GM18499 (cell line): ENCODE results near the gene R3HDM1.
A peak's percentile ranks its signal among the peaks of the same experiment; 100 is the strongest.
"Not testable (repeated sequence)": the region's sequence is repeated elsewhere in the genome, so short reads cannot be mapped to it uniquely, and the experiment has no call there.

Experiments used
- ATAC-seq: cut with Tn5 transposase; IDR thresholded peaks from one replicate; pipeline ENCODE4 v1.9.1; 2021; ENCODE audit warnings: moderate number of reproducible peaks; ENCODE audit not compliant: insufficient read depth, unreplicated experiment

The R3HDM1 gene

DNA sequence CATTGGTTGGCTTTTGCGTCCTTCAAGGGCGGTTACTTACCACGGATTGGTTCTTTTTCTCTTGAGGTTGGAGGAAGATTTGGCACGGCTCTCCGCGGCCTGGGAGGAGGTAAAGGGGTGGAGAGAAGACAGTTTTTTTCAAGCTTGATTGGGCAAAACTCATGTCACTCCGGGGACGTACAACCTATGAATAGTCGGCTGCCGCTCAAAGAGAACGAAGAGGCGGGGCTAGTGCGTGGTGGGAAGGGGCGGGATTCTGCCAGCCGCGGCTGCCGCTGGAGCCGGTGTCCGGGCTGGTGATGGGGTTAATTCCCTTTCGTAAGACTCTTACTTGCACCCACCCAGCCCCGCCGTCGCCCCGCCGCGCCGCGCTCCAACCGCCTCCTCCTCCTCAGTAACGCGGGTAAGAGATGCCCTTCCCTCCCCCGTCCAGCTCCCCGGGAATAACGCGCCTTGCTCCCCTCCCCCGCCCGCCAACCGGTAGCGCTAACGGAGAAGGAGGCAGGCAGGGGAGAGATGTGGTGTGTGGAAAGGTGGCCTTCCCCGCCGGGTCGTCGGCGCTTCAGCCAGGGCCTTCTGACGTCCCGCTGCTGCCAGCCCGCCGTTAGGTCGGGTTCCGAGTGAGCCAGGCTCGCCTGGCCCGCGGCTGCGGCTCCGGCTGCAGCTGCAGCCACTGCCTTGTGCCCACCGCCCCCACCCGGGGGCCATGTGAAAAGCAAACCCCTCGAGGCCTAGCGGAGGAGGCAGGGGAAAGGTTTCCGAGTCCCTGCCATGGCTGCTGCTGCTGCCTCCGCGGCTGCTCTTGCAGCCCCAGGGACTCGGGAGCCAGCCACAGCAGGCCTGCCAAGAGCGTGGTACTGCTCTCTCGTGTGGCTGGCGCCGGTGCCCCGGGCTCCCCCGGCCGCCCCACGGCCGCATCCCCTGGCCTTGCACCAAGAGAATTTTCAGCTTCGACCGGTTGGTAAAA is at the start of gene R3HDM1:
Gene R3HDM1 (plus strand): TSS at position 254 of the 967 bp plus-strand sequence. CDS start 73,362 bp downstream, outside the sequence.
- peak; percentile 81 for ATAC-seq

DNA sequence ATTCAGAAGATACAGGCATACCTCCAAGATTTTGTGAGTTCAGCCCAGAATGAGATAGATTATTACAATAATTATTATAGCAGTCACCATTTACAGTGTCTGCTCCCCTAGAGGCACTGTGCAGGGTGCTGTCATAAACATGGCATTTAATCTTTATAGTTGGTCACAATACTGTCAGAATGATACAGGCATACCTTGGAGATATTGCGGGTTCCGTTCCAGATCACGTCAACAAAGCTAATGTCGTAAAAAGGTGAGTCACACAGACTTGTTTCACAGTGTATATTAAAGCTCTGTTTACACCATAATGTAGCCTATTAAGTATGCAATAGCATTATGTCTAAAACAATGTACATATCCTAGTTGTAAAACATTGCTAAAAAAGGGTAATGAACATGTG is 45.8 kb upstream of the R3HDM1 start:
- no peak for ATAC-seq

DNA sequence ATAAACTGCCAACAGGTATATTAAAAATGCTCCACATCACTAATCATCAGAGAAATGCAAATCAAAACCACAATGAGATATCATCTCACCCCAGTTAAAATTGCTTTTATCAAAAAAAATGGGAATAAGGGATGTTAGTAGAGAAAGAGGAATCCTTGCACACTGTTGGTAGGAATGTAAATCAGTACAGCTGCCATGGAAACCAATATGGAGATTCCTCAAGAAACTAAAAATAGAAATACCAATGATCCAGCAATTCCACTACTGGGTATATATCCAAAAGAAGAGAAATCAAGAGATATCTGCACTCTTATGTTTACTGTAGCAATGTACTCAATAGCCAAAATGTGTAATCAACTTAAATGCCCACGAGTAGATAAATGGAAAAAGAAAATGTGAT is 40.9 kb upstream of the R3HDM1 start:
- ATAC-seq, result no peak

DNA sequence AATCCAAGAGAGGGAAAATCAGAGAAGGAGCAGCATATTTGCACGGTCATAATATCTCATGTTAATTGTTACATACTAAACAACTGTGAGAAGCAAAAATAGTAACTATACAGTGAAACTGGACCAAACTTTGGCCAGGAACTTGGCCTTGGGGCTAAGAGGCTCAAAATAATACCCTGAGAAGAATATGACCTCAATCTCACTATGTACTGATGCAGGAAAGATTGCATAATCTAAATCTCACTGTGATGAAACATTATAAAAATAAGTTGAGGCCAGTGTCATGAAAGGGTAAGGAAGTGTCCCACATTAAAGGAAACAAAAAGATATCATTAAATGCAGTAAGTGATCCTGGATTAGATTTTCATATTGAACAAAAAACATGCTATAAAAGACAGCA is 36.8 kb upstream of the R3HDM1 start:
- no peak for ATAC-seq

GRCh38 chr2:135494917-135495316 is 36.4 kb upstream of the R3HDM1 start:
- ATAC-seq, result no peak

DNA sequence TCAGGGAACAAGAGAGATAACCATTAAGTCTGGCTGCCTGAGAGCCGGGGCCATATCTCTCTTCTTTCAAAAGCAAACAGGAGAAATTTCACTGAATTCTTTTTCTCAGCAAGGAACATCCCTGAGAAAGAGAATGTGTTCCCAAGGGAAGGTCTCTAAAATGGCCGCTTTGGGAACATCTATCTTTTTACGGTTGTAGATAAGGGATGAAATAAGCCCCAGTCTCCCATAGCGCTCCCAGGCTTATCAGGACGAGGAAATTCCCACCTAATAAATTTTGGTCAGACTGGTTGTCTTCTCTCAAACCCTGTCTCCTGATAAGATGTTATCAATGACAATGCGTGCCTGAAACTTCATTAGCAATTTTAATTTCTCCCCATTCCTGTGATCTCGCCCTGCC is 32.7 kb upstream of the R3HDM1 start:
- ATAC-seq, result not testable (repeated sequence)

DNA sequence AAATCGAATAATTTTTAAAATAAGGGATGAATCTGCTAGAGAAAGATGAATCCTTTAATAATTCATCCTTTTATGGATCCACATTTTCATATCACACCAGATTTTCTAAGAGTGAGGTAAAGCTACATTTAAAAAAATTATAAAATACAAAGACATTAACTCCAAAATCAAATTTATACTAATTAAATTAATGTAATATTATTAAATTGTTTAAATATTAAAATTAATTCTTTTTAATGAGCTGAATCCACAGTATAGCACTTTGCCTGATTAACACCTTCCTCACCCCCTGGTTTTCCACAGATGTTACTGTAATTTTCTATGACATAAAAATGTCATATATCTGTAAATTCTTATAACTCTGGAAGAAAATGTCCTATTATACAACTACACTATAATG is 26.5 kb upstream of the R3HDM1 start:
- no peak for ATAC-seq

GRCh38 chr2:135510577-135510976 is 20.7 kb upstream of the R3HDM1 start:
- ATAC-seq, result no peak

- ATAC-seq, result no peak
These were observed 19.2 kb upstream of the R3HDM1 start for GRCh38 chr2:135512099-135512498.

GRCh38 chr2:135525786-135526185 is 5.5 kb upstream of the R3HDM1 start:
- ATAC-seq, result no peak

- no peak for ATAC-seq
These were observed 3.3 kb upstream of the R3HDM1 start for GRCh38 chr2:135528006-135528405.

DNA sequence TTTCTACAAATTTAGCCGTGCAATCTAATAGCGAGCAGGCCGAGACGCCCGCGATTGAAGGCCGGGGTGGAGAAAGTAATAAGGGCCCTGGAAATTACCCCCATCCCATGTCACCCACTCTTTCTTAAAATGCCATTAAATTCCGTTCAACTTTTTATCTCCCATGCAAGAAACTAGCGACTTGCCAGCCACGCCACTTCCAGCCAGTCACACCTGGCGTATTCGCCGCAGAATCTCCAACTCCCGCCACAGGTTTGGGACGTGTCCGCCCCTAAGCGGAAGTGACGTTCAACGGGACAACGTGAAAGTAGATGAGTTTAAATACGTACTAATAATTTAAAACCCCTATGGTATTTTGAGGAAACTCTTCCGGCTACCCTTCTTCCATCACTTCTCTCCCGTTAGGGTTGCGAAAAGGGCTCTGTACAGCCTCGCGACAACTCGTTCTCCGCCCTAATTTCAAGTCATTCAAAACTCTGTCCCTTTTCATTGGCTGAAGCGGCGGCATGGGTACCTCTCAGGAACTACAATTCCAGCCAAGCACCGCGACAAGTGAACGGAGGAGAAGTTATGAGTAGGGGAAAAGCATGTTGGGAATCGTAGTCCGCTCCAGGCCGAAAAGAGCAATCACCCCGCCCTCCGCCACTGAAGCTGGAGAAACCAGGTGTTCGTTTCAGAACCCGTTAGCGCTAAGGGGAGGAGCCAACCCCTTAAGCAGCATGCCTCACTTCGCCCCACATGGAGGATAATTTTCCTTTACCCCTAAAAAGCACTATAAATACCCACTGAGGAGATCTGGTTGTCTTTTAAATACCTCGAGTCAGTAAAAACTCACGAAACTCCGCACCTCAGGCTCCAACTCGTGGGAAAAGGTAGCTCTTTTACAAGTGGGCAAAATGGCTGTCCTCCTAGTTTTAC is 712 bp upstream of the R3HDM1 start, which contains the start of gene ZRANB3:
Gene ZRANB3 (minus strand): TSS at position 906 of the 918 bp plus-strand sequence.
- ATAC-seq, result peak; percentile 40

DNA sequence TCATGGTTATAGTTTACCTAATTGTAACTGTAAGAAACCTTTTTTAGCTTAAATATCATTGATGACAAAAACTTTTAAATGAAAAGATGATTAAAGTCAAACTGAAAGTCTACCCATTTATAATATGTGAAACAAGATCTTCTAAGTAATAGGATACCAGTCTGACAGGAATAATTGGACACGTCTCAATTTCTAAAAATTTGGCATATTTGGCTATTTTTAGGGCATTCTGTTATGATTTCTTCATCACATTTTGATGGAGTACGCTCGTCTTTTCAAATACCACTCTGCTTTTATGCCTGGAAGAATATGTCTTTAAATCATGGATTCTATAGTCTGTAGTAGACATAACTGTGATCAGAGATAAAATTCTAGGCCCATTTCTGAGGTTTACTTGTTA is 1.3 kb downstream of the R3HDM1 start:
- ATAC-seq, result no peak

DNA sequence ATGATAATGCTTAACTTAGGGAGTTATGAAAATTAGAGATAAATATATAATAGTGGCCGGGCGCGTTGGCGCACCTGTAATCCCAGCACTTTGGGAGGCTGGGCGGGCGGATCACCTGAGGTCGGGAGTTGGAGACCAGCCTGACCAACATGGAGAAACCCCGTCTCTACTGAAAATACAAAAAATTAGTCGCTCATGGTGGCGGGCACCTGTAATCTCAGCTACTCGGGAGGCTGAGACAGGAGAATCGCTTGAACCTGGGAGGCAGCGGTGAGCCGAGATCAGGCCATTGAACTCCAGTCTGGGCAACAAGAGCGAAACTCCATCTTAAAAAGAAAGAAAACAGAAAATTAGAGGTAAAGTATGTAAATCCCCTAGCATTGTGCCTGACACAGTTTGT is 2.3 kb downstream of the R3HDM1 start:
- ATAC-seq, result not testable (repeated sequence)

GRCh38 chr2:135546436-135546835 is 15.2 kb downstream of the R3HDM1 start:
- ATAC-seq, result no peak

GRCh38 chr2:135547311-135547710 is 16.0 kb downstream of the R3HDM1 start:
- ATAC-seq, result no peak

GRCh38 chr2:135551356-135551755 is 20.1 kb downstream of the R3HDM1 start:
- ATAC-seq, result no peak

DNA sequence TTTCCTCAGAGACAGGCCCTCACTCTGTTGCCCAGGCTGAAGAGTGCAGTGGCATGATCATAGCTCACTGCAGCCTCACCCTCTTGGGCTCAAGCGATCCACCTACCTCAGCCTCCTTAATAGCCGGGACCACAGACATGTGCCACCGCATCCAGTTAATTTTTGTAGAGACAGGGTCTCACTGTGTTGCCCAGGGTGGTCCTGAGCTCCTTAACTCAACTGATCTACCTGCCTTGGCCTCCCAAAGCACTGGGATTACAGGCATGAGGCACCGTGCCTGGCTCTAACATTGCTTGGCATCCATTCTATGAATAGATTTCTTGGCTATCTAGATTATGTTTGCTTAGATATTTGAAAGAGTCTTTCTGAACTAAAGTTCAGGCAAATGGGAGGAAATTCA is 21.6 kb downstream of the R3HDM1 start:
- ATAC-seq, result no peak

DNA sequence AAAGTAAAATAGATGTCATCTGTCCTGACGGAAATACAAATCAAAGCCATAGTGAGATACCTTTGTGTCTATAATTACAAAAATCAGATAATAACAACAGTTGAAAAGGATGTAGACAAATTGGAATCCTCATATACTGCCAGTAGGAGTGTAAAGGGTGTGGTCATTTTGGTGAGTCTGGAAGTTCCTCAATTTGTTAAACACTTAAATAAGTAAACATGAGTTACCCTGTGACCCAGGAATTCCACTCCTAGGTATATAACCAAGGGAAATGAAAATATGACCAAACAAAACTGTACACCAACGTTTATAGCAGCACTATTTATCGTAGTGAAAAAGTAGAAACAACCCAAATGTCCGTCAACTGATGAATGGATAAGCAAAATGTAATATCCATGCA is 24.0 kb downstream of the R3HDM1 start:
- no peak for ATAC-seq

- no peak for ATAC-seq
These were observed 26.2 kb downstream of the R3HDM1 start for GRCh38 chr2:135557530-135557929.

DNA sequence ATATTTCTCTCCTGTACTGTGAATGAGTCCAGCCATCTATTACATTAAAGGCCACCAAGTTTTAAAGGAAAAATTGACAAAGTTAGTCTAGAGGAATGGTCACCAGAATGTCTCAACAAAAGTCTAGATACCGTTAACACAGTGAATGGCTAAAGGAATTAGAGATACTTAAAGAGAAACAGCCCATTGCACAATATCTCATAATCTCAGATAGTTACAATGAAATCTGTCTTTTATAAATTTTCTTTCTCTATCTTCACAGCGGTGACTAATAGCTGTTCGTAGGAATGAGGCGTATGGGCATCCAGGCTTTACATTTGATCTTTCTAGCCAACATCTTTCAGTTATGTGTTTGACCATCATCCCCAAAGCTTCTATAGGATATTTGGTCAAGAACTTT is 30.6 kb downstream of the R3HDM1 start:
- no peak for ATAC-seq
